HG03575 (cell line): Measurements from ENCODE around the gene SORCS2.

Experiments
- ATAC-seq: cut with Tn5 transposase; IDR thresholded peaks from one replicate; pipeline ENCODE4 v1.9.1; 2021; ENCODE audit not compliant: unreplicated experiment, insufficient number of reproducible peaks, low FRiP score; ENCODE audit errors: extremely low read depth

SORCS2 gene

DNA sequence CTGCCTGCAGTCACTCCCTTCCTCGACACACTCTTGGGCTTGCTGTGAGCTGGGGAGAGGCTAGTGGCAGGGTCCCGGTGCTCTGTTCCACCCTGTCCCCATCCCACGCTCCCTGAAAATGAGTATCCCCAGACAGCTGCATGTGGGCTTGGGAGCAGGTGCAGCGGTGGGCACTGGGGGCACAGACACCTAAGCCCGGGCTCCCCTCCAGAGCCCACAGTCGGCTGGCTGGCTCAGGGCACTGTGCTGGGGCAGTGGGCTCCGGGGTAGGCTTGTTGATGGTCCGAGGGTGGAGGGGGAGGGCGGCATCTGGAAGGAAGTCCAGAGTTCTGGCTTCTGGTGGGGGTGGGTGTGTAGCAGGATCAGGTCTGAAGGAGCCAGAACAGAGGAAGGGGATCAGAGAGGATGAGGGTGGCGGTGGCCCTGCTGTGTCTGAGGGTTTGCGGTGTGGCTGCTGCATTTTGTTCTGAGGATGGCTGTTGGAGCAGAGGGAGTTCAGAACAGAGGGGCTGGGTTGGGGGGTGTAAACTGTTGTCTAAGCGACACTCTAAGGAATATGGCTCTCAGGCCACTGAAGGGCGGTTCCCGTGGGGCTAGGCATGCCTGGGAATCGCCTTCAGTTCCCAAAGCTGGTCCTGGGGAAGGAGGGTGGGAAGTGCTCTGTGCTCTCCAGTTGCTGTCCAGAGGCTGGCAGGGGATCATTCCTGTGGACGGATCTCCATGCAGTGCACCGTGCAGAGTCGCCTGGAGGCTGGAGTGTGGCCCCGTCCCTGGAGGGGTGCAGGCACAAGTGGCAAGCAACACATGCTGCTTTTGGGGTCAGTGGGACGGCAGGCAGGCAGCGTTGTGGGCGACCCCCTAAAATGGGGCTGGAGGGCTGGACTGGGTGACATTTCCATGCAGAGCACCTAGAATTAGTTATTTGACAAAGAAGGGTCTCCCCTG, 114.0 kb downstream of the SORCS2 start:
- ATAC-seq: no peak

DNA sequence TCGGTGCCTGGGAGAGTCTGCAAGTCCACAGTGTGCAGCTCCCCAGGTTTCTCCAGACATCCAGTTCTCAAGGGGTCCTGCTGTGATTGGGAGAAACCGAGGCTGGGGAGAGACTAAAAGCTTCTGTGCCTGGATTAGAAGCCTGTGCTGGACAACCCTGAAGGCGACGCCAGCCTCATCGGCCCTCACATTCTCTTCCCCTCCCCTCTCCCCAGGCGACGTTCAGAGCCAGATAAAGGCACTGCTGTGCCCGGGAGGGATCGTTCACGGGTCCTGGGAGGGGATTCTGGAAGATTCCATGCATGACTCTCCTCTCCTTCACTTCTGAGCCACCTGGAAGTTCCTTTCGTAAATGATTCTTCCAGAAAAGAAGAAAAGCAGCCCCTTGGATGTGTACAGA, 114.6 kb downstream of the SORCS2 start:
- no peak for ATAC-seq

DNA sequence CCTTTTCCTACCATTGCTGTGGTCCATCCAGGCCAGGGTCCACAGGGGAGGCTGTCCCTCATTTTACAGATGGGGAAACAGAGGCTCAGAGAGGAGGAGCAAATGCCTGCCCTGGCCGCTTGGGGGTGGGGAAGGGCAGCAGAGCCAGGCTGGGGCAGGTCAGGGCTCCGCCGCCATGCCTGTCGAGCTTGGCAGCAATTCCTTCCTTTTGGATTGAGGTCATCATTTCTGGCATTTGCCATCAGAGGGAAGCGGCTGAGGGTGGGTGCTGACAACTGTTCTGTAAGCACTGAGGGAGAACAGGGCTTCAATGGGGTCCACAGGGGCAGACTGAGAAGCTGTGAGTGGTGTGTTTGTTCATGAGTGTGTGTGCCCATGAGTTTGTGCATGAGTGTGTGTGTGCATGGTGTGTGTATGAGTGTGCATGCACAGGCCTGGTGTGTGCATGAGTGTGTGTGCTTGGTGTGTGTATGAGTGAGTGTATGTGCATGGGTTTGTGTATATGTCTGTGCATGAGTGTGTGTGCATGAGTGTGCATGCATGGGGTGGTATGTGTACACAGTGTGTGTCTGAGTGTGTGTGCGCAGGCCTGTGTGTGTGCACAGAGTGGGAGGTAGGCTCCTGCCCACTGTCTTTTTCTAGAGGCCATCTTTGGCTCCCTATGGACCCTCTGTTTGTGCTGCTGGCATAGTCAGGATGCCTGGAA, 115.2 kb downstream of the SORCS2 start:
- no peak for ATAC-seq

DNA sequence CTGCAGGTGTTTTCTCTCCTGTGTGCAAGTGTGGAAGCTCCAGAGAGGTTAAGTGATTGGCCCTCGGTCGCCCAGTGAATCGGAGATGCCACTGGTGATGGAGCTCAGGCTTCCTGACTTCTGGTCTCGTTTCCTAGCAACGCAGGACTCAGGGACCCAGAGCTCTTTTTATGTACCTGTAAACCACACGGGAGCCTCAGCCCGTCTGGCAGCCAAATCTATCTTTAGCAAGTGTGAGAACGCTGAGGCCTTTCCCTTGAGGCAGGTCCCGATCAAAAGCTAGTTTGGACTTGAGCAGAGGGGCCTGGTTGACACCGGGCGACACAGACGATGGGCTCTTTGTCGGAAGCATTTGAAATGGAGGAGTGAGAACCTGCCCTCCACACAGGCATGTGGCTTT, 116.8 kb downstream of the SORCS2 start:
- no peak for ATAC-seq

DNA sequence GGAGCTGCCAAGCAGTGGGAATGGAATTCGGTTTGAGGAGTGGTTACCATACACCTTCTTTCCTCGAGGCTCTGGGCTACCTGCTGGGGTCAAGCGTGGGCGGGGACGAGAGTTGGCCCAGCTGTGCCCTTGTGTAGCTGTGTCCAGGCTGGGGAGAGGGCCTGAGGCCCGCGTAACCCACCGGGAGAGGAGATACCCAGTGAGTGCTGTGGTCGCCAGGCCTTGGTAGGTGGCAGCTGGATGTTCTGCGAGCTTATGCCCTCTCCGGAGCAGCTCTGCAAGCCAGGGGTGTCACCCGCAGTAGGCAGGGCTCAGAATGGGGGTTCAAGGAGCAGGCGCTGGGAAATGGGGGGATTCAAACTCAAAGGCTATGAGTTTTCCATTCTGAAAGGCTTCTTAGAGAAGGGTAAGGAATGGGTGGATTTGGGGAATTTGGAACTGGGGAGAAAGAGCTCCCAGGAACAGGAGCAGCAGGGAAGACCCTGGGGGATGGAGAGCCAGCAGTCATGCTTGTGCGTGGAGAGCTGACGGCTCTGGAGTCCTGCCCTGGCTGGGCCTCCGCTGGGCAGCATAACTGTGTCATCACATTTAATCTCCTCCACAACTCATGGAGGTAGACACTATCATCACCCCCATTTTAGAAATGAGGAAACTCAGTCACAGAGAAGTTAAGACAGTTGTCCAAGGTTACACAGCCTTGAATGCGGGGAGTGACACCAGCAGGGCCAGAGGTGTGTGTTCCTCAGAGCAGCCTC, 117.5 kb downstream of the SORCS2 start:
- ATAC-seq: no peak

DNA sequence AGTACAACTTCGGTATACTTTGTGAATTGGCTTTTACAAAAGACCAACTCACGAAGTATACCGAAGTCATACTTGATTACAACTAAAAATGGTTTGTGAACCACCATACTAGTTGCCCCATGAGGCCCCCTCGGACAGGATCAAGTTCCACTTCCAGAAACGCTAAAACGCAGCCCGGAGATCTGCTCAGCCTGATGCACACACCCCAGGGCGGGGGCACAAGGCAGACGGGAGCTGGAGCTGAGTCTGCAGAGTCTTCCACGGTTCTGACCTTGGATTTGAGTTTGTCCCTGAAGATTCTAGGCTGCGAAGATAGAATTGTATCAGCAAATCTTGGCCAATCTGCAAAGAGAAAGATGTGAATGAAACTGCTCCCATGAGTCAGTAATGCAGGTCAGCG, 118.1 kb downstream of the SORCS2 start:
- ATAC-seq: no peak

DNA sequence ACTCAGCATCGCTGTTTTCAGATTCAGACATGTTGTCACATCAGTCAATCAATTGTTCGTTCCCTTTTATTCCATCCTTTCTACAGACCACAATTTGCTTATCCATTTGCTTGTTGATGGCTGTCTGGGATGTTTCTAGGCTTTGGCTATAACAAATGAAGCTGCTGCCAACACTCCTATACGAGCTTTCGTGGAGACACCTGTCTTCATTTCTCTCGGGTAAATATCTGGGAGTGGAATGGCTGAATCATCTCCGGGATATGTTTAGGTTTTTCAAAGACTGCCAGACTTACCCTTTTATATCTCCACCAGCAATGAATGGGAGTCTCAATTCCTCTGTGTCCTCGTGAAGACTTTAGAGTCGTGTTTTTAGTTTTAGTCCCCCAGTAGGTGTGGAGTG, 118.9 kb downstream of the SORCS2 start:
- no peak for ATAC-seq

DNA sequence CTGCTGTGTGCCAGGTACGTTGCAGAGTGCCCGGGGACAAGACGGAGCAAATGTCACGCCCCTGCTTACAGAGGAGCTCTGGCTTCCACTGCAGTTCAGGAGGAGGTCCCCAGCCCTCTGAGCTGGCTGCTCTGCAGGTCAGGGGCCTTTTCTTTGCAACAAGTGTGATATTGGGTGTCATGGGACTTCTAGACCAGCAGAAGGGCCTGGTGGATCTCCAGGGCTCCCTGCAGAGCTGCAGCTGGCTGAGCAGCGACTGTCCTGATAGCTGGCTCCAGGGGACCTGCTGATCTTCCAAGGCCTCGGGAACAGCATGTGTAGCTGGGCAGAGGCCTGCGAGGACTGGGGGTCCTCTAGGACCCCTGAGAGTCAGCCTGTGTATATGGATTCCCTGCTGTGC, 120.4 kb downstream of the SORCS2 start:
- no peak for ATAC-seq

DNA sequence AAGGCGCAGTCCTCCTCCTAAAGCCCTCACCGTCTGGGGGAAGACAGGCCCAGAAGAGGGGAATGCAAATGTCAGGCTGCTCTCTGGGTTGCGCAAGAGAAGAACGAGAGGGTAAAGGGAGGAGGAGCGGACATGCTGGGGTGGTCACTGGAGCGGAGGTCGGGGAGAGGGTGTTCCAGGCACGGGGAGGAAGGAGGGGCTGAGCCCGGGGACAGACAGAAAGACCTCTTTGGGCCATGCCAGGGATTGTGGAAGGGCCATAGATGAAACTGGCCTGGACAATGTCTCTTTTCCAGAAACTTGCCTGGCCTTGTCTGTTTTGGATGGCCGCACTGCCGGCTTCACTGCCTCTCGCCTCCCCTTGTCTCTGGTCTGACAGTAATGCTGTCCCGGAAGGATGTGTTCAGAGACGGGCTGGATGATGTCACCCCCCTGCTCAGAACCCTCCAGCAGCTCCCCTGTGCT, 121.0 kb downstream of the SORCS2 start:
- no peak for ATAC-seq

DNA sequence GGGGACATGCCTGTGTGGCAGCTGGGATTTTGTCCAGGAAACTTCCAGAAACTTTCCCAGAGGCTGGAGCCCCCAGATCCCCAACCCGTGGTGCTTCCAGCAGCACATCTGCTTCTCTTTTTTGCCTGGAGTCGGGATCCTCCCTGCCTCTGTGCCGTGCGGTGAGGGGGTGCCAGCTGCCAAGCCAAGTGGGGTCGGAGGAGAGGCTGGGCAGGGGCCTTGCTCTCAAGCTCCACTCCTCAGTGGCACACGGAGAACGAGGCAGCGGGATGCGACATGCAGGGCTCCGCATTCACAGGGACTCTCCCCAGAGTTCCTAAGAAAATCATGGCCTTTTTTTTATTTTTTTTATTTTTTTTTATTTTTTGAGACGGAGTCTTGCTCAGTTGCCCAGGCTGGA, 121.7 kb downstream of the SORCS2 start:
- ATAC-seq: no peak

DNA sequence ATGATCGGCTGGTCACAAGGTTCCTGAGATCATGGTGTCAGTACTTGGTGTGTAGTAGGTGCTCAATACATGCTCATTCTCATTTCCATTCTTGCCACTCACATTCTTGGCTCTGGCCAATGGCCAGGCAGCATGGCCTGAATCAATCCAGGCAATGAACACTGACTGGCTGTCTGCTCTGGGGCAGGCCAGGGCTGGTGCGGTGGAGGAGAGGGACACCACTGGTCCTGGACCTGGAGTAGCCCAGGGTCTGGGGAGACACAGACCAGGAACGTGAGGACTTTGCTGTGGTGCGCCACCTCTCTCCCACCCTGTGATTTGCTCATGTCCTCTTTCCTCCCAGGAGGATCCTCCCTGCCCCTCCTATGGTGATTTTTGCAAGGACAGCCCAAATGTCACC, 122.9 kb downstream of the SORCS2 start:
- ATAC-seq: no peak

DNA sequence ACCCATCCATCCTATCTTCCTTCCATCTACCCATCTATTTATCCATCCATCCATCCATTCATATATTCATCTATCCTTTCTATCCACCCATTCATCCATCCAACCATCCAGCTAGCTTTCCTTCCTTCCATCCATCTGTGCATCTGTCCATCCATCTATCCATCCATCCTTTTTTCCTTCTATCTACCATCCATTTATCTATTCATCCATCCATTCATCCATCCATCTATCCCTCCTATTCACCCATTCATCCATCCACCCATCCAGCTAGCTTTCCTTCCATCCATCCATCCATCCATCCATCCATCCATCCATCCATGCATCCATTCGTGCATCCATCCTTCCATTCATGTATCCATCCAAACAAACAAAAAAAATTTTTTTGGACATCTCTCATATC, 123.6 kb downstream of the SORCS2 start:
- no peak for ATAC-seq

DNA sequence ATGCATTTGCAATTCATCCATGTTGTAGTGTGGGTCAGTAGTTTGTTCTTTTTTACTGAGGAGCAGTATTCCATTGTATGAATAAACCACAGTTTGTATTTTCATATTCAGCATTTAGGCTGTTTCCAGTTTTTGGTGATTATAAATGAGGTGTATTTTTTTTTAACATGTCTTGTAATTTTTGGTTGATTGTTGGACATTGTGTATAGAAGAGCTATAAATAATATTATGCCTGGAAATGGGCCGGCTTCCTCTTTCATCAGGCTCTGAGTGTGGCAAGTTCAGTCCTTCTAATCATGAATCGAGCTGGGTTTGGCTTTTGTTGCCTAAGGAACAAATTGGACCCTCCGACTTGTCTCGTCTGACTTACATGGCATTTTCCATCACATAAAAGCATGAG, 126.7 kb downstream of the SORCS2 start:
- no peak for ATAC-seq

DNA sequence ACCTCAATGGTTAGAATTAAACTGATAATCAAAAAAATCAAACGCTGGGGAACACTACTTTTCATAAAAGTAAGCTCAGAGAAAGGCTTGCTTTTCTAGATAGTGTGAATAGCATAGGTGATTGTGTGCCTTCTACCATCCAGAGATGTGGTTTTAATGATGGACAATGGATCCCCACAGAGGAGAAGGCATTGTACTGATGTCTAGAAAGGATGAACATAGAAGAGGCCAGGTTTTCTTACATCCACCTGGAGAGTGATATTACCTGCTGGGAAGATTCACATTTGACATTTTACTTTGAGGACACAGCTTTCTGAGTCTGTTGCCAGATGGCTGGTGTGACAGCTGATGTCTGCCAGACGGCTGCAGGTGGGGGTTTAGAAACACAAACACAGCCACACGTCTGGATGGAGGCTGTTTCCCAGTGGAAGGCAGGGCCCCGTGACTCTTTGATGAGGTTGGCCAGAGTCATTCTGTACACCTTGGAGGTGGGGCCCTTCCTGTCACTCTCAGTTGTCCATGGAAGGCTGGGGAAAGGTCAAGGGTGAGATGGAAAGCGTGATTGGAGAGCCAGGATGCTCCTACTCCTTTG, 128.0 kb downstream of the SORCS2 start:
- ATAC-seq: no peak

DNA sequence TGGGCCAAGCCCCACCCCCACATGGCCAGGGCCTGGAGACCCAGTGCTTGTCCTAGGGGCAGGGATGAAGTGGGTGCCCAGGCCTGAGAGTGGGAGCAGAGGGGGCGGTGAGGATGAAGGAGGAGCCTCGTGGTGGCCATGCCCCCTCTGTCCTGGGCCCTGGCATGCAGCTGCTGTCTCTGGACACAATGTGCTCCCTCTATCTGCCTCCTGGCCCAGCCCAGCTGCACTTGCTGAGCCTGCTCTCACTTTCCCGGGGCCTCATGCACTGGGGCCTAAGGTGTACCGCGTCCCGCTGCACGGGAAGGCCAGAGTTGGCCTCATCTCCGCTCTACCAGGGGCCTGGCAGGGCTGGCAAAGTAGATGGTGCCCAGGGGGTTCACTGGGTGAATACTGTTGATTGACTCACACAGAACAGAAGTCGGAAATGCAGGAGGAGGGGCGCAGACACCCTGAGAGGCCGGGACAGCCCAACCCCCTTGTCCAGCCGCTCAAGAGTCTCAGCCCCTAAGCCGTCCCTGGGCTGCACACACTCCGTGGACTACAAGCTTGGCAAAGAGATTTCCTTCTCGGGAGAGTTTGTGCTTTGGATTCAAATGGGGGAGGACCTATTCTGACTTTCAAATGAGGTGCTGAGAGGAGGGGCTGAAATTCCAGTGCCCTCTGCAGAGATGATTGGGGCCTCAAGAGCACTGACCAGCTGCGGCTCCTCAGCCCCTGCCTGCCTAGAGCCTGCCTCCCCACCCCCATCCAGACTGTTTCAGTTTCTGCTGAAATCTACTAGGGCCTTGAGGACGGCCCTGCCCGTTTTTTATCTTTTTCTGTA, 130.0 kb downstream of the SORCS2 start:
- ATAC-seq: no peak

DNA sequence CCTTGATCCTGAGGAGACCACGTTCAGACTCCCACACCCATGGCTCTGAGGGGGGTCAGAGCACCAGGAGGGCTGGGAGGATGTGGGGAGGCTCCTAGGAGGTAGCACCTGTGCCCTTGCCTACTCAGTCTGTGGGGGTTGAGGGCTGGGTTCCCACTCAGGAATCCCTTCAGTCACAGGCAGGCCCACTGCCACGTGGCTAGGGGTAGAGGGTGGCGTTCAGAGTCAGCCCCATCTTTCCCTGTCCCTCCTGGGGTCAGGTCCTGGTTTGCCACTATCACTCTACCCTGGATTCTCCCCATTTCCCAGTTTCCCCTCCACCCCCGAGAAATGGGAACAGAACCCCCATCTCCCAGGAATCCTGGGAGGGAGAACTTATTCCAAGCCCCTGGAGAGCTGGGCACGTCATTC, 131.1 kb downstream of the SORCS2 start:
- no peak for ATAC-seq

DNA sequence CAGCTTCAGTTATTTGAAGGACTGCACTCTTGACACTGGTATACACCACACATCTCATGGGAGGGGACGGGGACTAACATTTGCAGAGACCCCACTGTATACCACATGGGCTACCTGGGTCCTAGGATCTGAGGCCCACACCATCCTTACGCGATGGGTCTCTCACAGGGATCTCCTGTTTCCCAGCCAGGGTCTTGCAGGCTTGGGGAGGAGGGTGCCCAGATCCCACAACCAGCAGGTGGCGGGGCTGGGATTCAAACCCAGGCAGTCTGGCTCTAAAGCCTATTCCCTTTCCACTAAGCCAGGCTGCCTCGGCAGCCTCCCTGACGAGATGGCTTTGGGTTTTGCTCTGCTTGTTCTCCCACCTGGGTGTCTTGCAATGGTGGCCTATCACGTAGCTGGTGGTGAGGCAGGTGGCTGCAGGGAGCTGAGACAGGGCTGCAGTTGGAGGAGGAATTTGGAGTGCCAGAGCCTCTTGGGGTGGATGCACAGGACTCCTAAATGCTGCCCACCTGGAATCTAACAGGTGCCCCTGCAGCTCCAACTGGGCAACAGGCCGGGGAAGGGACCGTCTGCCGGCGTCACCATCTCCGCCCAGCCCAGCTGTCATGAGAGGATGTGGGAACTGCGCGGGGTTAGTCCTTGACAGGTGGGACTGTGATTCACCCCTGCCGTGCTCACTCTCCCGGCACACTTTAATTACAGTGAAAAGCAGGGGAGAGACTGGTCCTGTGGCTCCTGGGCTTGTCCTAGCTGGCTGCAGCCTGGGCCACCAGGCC, 131.7 kb downstream of the SORCS2 start:
- no peak for ATAC-seq

DNA sequence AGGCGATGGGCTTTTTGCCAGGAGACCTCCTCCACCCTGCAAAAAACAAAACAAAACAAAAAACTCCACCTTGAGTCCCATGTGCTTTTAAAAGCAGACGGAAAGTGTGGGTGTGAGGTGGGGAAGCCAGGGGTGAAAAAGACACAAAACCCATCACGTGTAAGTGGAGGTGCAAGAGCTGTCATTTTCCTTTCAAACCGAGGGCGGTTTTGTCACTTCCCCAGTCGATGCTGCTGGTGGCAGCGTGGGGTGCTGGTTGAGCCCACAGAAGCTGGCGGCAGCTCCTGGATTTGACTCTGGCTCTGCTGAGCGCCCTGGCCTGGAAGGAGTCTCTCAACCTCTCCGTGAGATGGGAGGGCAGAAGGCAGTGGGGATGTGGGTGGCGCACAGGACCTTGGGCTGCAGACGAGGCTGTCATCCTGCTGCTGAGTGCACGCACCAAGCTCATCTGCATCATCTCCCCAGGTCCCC, 132.3 kb downstream of the SORCS2 start:
- ATAC-seq: no peak
